H1 (cell line): ENCODE results near the gene PALM2AKAP2. TPM values are rescaled to one million over a fixed set of nuclear protein-coding genes. Genes with fewer than 3 reads are reported as not detected.

Experiments
- CTCF ChIA-PET: fragments of 300-600 bp; sonication (Branson Sonifier 250); formaldehyde crosslinking; loops from one replicate; lab custom pipeline; 2021; ENCODE audit not compliant: partially characterized antibody; lab: Charles Lee
- POLR2A ChIA-PET: fragments of 300-600 bp; sonication (Branson Sonifier 250); formaldehyde crosslinking; loops from one replicate; lab custom pipeline; 2021; ENCODE audit warnings: inconsistent platforms; ENCODE audit not compliant: partially characterized antibody; lab: Charles Lee
- DNase-seq, 2 experiments: peaks; one replicate each; pipeline versions ENCODE4 v3.0.0 to v3.0.0-alpha.2; 2010 to 2022; ENCODE audit warnings: low spot score in 2 of 2, low read depth in 1 of 2, mixed read lengths in 1 of 2
- FAIRE-seq: peaks from 2 replicates; lab custom pipeline; 2011; peaks lifted over from hg19 to GRCh38; lab: Jason Lieb, UNC
- H2AFZ ChIP-seq: 2 replicates; pipeline ENCODE4 v1.8.1; 2012; ENCODE audit warnings: low read length, inconsistent platforms
- H2AK5ac ChIP-seq: 2 replicates; pipeline ENCODE4 v1.6.1; 2013; ENCODE audit warnings: low read depth, low read length
- H2BK120ac ChIP-seq: replicated peaks from 2 replicates; pipeline ENCODE3; 2013; ENCODE audit warnings: low read depth, low read length, inconsistent platforms
- H2BK12ac ChIP-seq: 2 replicates; pipeline ENCODE4 v1.6.1; 2013; ENCODE audit warnings: low read depth, low read length
- H2BK15ac ChIP-seq: 2 replicates; pipeline ENCODE4 v1.6.1; 2013; ENCODE audit warnings: low read length
- H2BK20ac ChIP-seq: 2 replicates; pipeline ENCODE4 v1.6.1; 2013; ENCODE audit warnings: low read length
- H2BK5ac ChIP-seq: 2 replicates; pipeline ENCODE4 v1.6.1; 2013; ENCODE audit warnings: low read depth, low read length
- H3K14ac ChIP-seq: 2 replicates; pipeline ENCODE4 v1.6.1; 2013; ENCODE audit warnings: inconsistent platforms; ENCODE audit not compliant: insufficient read length
- H3K18ac ChIP-seq: 2 replicates; pipeline ENCODE4 v1.6.1; 2013; ENCODE audit warnings: low read length; ENCODE audit errors: extremely low read depth
- H3K23ac ChIP-seq: 2 replicates; pipeline ENCODE4 v1.6.1; 2013; ENCODE audit warnings: inconsistent platforms; ENCODE audit not compliant: insufficient read length
- H3K23me2 ChIP-seq: 2 replicates; pipeline ENCODE4 v1.6.1; 2013; ENCODE audit warnings: low read depth, low read length
- H3K27ac ChIP-seq: 2 replicates; pipeline ENCODE4 v1.6.1; 2011; ENCODE audit warnings: low read depth, low read length, inconsistent platforms
- H3K27me3 ChIP-seq, 4 experiments: replicated peaks in 1 of 4; 1 replicate in 1 of 4; 2 replicates in 3 of 4; pipeline versions ENCODE4 v1.6.1 to v1.8.1; 2011 to 2013; ENCODE audit warnings: low read length in 3 of 4, mild to moderate bottlenecking in 3 of 4, inconsistent platforms in 2 of 4, mixed read lengths in 2 of 4, moderate library complexity in 1 of 4; ENCODE audit not compliant: control insufficient read depth in 3 of 4, insufficient read depth in 3 of 4; ENCODE audit errors: extremely low read depth in 1 of 4
- H3K36me3 ChIP-seq, 4 experiments: 2 replicates each; pipeline versions ENCODE4 v1.6.1 to v1.8.1; 2011 to 2013; ENCODE audit warnings: mild to moderate bottlenecking in 4 of 4, low read length in 3 of 4, moderate library complexity in 2 of 4, control low read depth in 1 of 4, inconsistent platforms in 1 of 4; ENCODE audit not compliant: insufficient read depth in 4 of 4, control insufficient read depth in 2 of 4
- H3K4ac ChIP-seq: replicated peaks from 2 replicates; pipeline ENCODE3; 2013; ENCODE audit warnings: low read length, low read depth, mixed read lengths, inconsistent platforms; ENCODE audit not compliant: insufficient read length
- H3K4me1 ChIP-seq, 4 experiments: replicated peaks in 1 of 4; 1 replicate in 1 of 4; 2 replicates in 3 of 4; pipeline versions ENCODE4 v1.6.1 to v1.8.1; 2011 to 2013; ENCODE audit warnings: low read length in 3 of 4, inconsistent platforms in 2 of 4, mixed read lengths in 1 of 4; ENCODE audit not compliant: insufficient read depth in 4 of 4, control insufficient read depth in 3 of 4
- H3K4me2 ChIP-seq, 2 experiments: 2 replicates each; pipeline versions ENCODE4 v1.6.1 to v1.8.1; 2011 to 2013; ENCODE audit warnings: low read depth in 2 of 2, low read length in 2 of 2, control low read depth in 1 of 2, inconsistent platforms in 1 of 2, mild to moderate bottlenecking in 1 of 2; ENCODE audit not compliant: insufficient read depth in 1 of 2
- H3K4me3 ChIP-seq, 4 experiments: fragments of 200-600, 300-600 bp in 1 of 4; sonication (generic), shearing (Covaris generic), sonication (Bioruptor Twin) in 1 of 4; 2 replicates each; pipeline versions ENCODE4 v1.5.1 to v1.8.1; 2011 to 2016; ENCODE audit warnings: low read length in 4 of 4, low read depth in 3 of 4, control low read depth in 2 of 4, inconsistent platforms in 2 of 4, mild to moderate bottlenecking in 2 of 4, mixed read lengths in 1 of 4, moderate library complexity in 1 of 4; ENCODE audit not compliant: insufficient read depth in 2 of 4; ENCODE audit errors: extremely low read depth in 1 of 4
- H3K56ac ChIP-seq: replicated peaks from 2 replicates; pipeline ENCODE3; 2013; ENCODE audit warnings: low read depth, mild to moderate bottlenecking, mixed read lengths, low read length, inconsistent platforms; ENCODE audit not compliant: insufficient read length
- H3K79me1 ChIP-seq: 2 replicates; pipeline ENCODE4 v1.6.1; 2013; ENCODE audit warnings: low read depth, low read length, control low read depth
- H3K79me2 ChIP-seq, 2 experiments: 2 replicates each; pipeline versions ENCODE4 v1.6.1 to v1.8.1; 2012 to 2013; ENCODE audit warnings: low read length in 2 of 2, mild to moderate bottlenecking in 2 of 2, inconsistent platforms in 1 of 2; ENCODE audit not compliant: insufficient read depth in 2 of 2, control insufficient read depth in 1 of 2
- H3K9ac ChIP-seq, 4 experiments: replicated peaks in 1 of 4; 1 replicate in 1 of 4; 2 replicates in 3 of 4; pipeline versions ENCODE4 v1.6.1 to v1.8.1; 2011 to 2013; ENCODE audit warnings: low read depth in 3 of 4, low read length in 3 of 4, control low read depth in 2 of 4, mild to moderate bottlenecking in 2 of 4, moderate library complexity in 2 of 4, inconsistent platforms in 1 of 4; ENCODE audit errors: extremely low read depth in 1 of 4
- H3K9me3 ChIP-seq, 2 experiments: 2 replicates each; pipeline versions ENCODE4 v1.6.1 to v1.8.1; 2012 to 2013; ENCODE audit warnings: mild to moderate bottlenecking in 2 of 2, moderate library complexity in 2 of 2, control low read depth in 1 of 2, inconsistent platforms in 1 of 2, low read depth in 1 of 2, low read length in 1 of 2, mixed read lengths in 1 of 2; ENCODE audit not compliant: insufficient read depth in 2 of 2
- H4K20me1 ChIP-seq, 2 experiments: replicated peaks in 1 of 2; 2 replicates each; pipeline versions ENCODE3 to v1.8.1; 2011 to 2013; ENCODE audit warnings: inconsistent platforms in 2 of 2, low read length in 2 of 2, mild to moderate bottlenecking in 1 of 2; ENCODE audit not compliant: insufficient read depth in 2 of 2, control insufficient read depth in 1 of 2
- H4K5ac ChIP-seq: 2 replicates; pipeline ENCODE4 v1.6.1; 2013; ENCODE audit warnings: low read length, low read depth, mixed read lengths, inconsistent platforms; ENCODE audit not compliant: insufficient read length
- H4K8ac ChIP-seq: 2 replicates; pipeline ENCODE4 v1.8.0; 2013; ENCODE audit warnings: mild to moderate bottlenecking, moderate library complexity, low read length, inconsistent platforms; ENCODE audit not compliant: insufficient read depth; ENCODE audit errors: extremely low read depth
- H4K91ac ChIP-seq: replicated peaks from 2 replicates; pipeline ENCODE3; 2013; ENCODE audit warnings: low read length, mixed read lengths, inconsistent platforms; ENCODE audit not compliant: insufficient read length
- BACH1 ChIP-seq: IDR thresholded peaks from 2 replicates; pipeline ENCODE4 v1.6.1; 2012; ENCODE audit warnings: low read length, improper control_type of control experiment
- CHD2 ChIP-seq: IDR thresholded peaks from 2 replicates; pipeline ENCODE4 v1.6.1; 2012; ENCODE audit warnings: low read length, improper control_type of control experiment
- EGR1 ChIP-seq: IDR thresholded peaks from 2 replicates; pipeline ENCODE4 v1.6.1; 2011; ENCODE audit warnings: low read depth, low read length, borderline replicate concordance
- FOSL1 ChIP-seq: IDR thresholded peaks from 2 replicates; pipeline ENCODE4 v1.6.1; 2011; ENCODE audit warnings: mild to moderate bottlenecking, low read depth, low read length, moderate library complexity; ENCODE audit not compliant: insufficient read depth
- JUND ChIP-seq: IDR thresholded peaks from 2 replicates; pipeline ENCODE4 v1.6.1; 2011; ENCODE audit warnings: mild to moderate bottlenecking, improper control_type of control experiment, low read length
- KDM4A ChIP-seq: IDR thresholded peaks from one replicate; pipeline ENCODE4 v1.7.1; 2012; ENCODE audit warnings: low read depth, mild to moderate bottlenecking, moderate library complexity, low read length, inconsistent platforms; ENCODE audit not compliant: severe bottlenecking
- KDM5A ChIP-seq: fragments of 200-600 bp; IDR thresholded peaks from 2 replicates; pipeline ENCODE4 v1.7.1; 2012; ENCODE audit warnings: mild to moderate bottlenecking, low read length, inconsistent platforms, mixed read lengths
- MAFK ChIP-seq: IDR thresholded peaks from 2 replicates; pipeline ENCODE4 v1.6.1; 2012; ENCODE audit warnings: low read depth, mild to moderate bottlenecking, improper control_type of control experiment, low read length
- SAP30 ChIP-seq: fragments of 300-600 bp; sonication (generic); IDR thresholded peaks from 2 replicates; pipeline ENCODE4 v1.7.1; 2012; ENCODE audit warnings: low read length, moderate library complexity, mild to moderate bottlenecking, inconsistent platforms; ENCODE audit not compliant: insufficient read depth, insufficient replicate concordance
- SIN3A ChIP-seq, 2 experiments: IDR thresholded peaks in 1 of 2; conservative IDR thresholded peaks in 1 of 2; 2 replicates each; pipeline ENCODE4 v1.6.1; 2011 to 2012; ENCODE audit warnings: low read length in 2 of 2, improper control_type of control experiment in 1 of 2, low read depth in 1 of 2, mild to moderate bottlenecking in 1 of 2
- TCF12 ChIP-seq: IDR thresholded peaks from 2 replicates; pipeline ENCODE4 v1.6.1; 2011; ENCODE audit warnings: low read depth, mild to moderate bottlenecking, low read length
- WGBS, 2 experiments: shearing (Covaris generic) in 1 of 2; methylation state at CpG; one replicate each; pipeline versions ENCODE4 v1.1.6 to v1.1.7; 2013 to 2015; ENCODE audit warnings: low lambda C conversion rate in 2 of 2, mixed read lengths in 2 of 2, inconsistent platforms in 1 of 2, low coverage in 1 of 2, missing lambda C conversion rate in 1 of 2; ENCODE audit not compliant: insufficient replicate concordance in 2 of 2, insufficient coverage in 1 of 2, insufficient read length in 1 of 2; ENCODE audit errors: extremely low coverage in 1 of 2, missing lambda C conversion rate in 1 of 2; 5-methylcytosine and 5-hydroxymethylcytosine counted together
- polyA plus RNA-seq, 7 experiments: library from polyadenylated mRNA; depleted of rRNA in 3 of 7; stranded (reverse) in 5 of 7; unstranded in 2 of 7; fragments of >200 nt in 5 of 7; fragments of 200-250 nt in 2 of 7; gene quantifications; 1 replicate in 5 of 7; 2 replicates in 1 of 7; 4 replicates in 1 of 7; pipeline versions ENCODE4 v1.2.1 to v1.2.3, GENCODE V29; 2011 to 2013; ENCODE audit warnings: missing spikeins in 2 of 7, mixed read lengths in 2 of 7
- total RNA-seq: library from RNA; stranded (reverse); fragmentation: NEBNext Ultra II Directional; extraction: Animal tissue kit (Norgen Biotek cat#: 25700); gene quantifications from 2 replicates; pipeline ENCODE4 v1.2.1, GENCODE V29; 2021
- TF ChIP-seq, protein P1 (sequence below): IDR thresholded peaks from 2 replicates; pipeline ENCODE4 v1.6.1; 2012; ENCODE audit warnings: inconsistent platforms

PALM2AKAP2 gene
- total and polyA plus RNA-seq, 2 of the 8 experiments (the other 6 are each of a cell fraction or from before 2014, with no cell fraction given), result 0.38 to 20.5 TPM

DNA sequence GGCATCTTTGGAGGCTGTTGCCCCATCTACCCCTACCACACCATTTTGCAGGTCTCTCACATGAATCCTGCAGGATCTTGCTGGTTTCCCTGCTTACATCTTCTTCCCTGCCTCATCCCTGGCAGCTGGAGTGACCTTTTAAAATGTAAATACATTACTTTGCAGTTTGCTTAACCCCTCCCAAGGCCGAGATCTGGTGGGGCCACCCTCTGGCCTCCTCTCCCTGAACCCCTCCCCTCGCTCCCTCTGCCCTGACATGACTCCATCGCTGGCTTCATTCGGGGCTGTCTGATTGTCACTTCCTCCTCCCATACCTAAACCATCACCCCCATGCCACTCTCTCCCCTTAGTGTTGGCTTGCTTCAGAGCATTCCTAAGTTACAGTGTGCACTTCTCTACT lies 12.6 kb upstream of the PALM2AKAP2 start:
- Histone ChIP-seq H2BK15ac (no peak overlapping the region), H2AFZ (peak overlapping the region; percentile 95), H3K36me3 (no peaks in the 10 kb centered on the region), H3K23me2 (peaks cover 3% of the 10 kb centered on the region; the same call in 1 of the 2 replicates), H3K4me2 (peak overlapping the region; percentile 44 to 61), H2BK12ac (peak overlapping the region; percentile 95), H2BK120ac (no peak overlapping the region), H3K4me3 (peak overlapping the region in 1 of 4 experiments; percentile 13; a peak in 1 of 8 replicates), H3K79me2 (no peaks in the 10 kb centered on the region), H3K23ac (no peak overlapping the region), H3K56ac (no peak overlapping the region), H3K4ac (no peak overlapping the region), H4K20me1 (no peaks in the 10 kb centered on the region), H3K79me1 (no peaks in the 10 kb centered on the region), H4K8ac (no peak overlapping the region), H3K9me3 (no peaks in the 10 kb centered on the region), H4K91ac (peak overlapping the region; percentile 22), H2BK20ac (peak overlapping the region; percentile 94; the same call in 1 of the 2 replicates), H3K18ac (peak overlapping the region; percentile 75), H2BK5ac (peak overlapping the region; percentile 77), H4K5ac (no peak overlapping the region), H3K4me1 (peaks cover 7 to 26% (median 16%) of the 10 kb centered on the region in 4 experiments), H3K27ac (no peak overlapping the region), H3K27me3 (no peaks in the 10 kb centered on the region; a peak in 1 of 7 replicates), H3K9ac (no peak overlapping the region), H3K14ac (no peak overlapping the region), H2AK5ac (no peak overlapping the region)
- 15% methylated on average over 4 of the region's 4 CpGs; no CpG with 5 or more reads in 1 of the 2 experiments for WGBS, 2 experiments
- ChIA-PET POLR2A (no interaction called here), CTCF (interaction anchor here (0.8 to 1.6 kb wide), 4 partner anchors 14 to 55 kb away, joined by 3 read pairs; no protein-coding TSS in a partner anchor)
- DNase-seq, result peak in 1 of 2 experiments; percentile 61
- peak; percentile 71 for FAIRE-seq
- TF ChIP-seq JUND (no peak), KDM5A (no peak), EGR1 (no peak), MAFK (peak; percentile 37; the same call in 1 of the 2 replicates), CHD2 (no peak), TCF12 (no peak), SIN3A (conservative IDR thresholded peaks at IDR 0.05 in 1 of 2, IDR thresholded peaks at IDR 0.05 in 1 of 2; ENCODE audit: low read depth in 1 of 2, low read length in 2 of 2) (no peak), BACH1 (peak; percentile 54; the same call in 1 of the 2 replicates), SAP30 (no peak), FOSL1 (no peak), KDM4A (no peak)
- TF ChIP-seq, protein P1, sequence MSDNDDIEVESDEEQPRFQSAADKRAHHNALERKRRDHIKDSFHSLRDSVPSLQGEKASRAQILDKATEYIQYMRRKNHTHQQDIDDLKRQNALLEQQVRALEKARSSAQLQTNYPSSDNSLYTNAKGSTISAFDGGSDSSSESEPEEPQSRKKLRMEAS, result no peak
